ACC112 (cell line): ENCODE results near the gene ZDHHC11.

Experiments
- H2AFZ ChIP-seq: fragments of 200-600 bp; sonication (generic); one replicate; pipeline ENCODE4 v1.6.0; 2017; ENCODE audit warnings: antibody characterized with exemption, low read length; ENCODE audit not compliant: unreplicated experiment
- H3K27ac ChIP-seq: fragments of 200-600 bp; sonication (generic); 2 replicates; pipeline ENCODE4 v1.5.1; 2014; ENCODE audit warnings: low read depth, mild to moderate bottlenecking, antibody characterized with exemption, low read length, moderate library complexity
- H3K27me3 ChIP-seq: fragments of 200-600 bp; sonication (generic); 2 replicates; pipeline ENCODE4 v1.6.1; 2014; ENCODE audit warnings: mild to moderate bottlenecking, antibody characterized with exemption, low read length, moderate library complexity, mixed read lengths; ENCODE audit not compliant: insufficient read depth
- H3K36me3 ChIP-seq: fragments of 200-600 bp; sonication (generic); 2 replicates; pipeline ENCODE4 v1.6.1; 2016; ENCODE audit warnings: mild to moderate bottlenecking, antibody characterized with exemption, low read length, moderate library complexity, mixed read lengths; ENCODE audit not compliant: insufficient read depth
- H3K4me1 ChIP-seq: fragments of 200-600 bp; sonication (generic); one replicate; pipeline ENCODE4 v1.6.1; 2016; ENCODE audit warnings: low read length, mixed read lengths; ENCODE audit not compliant: insufficient read depth, unreplicated experiment, control insufficient read depth
- H3K4me3 ChIP-seq: fragments of 200-600 bp; sonication (generic); 2 replicates; pipeline ENCODE4 v1.5.1; 2014; ENCODE audit warnings: mild to moderate bottlenecking, low read depth, low read length
- H3K79me2 ChIP-seq: fragments of 200-600 bp; sonication (generic); one replicate; pipeline ENCODE4 v1.6.0; 2016; ENCODE audit warnings: low read length; ENCODE audit not compliant: control insufficient read depth, unreplicated experiment, insufficient read depth

Gene ZDHHC11, protein sequence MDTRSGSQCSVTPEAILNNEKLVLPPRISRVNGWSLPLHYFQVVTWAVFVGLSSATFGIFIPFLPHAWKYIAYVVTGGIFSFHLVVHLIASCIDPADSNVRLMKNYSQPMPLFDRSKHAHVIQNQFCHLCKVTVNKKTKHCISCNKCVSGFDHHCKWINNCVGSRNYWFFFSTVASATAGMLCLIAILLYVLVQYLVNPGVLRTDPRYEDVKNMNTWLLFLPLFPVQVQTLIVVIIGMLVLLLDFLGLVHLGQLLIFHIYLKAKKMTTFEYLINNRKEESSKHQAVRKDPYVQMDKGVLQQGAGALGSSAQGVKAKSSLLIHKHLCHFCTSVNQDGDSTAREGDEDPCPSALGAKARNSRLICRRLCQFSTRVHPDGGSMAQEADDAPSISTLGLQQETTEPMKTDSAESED

GRCh38 chr5:850511-851006 is at the start of gene ZDHHC11:
ZDHHC11 (minus strand) TSS chr5:850986; CDS start chr5:850602, 384 bp downstream.
- no peaks in the 10 kb centered on the region for H3K79me2 ChIP-seq
- no peaks in the 10 kb centered on the region for H3K36me3 ChIP-seq
- no peak within 1 kb of the TSS for H3K27ac ChIP-seq
- no peak within 1 kb of the TSS for H2AFZ ChIP-seq
- no peaks in the 10 kb centered on the region for H3K4me1 ChIP-seq
- H3K4me3 ChIP-seq = no peak within 1 kb of the TSS
- peaks cover 19% of the 10 kb centered on the region; the same call in 1 of the 2 replicates for H3K27me3 ChIP-seq

GRCh38 chr5:893711-894110 is 42.9 kb upstream of the ZDHHC11 start:
- Histone ChIP-seq H3K27me3 (no peaks in the 10 kb centered on the region), H2AFZ (no peak overlapping the region), H3K36me3 (peaks cover 16% of the 10 kb centered on the region), H3K4me3 (peak overlapping the region; percentile 95), H3K4me1 (peaks cover 18% of the 10 kb centered on the region), H3K79me2 (peaks cover 68% of the 10 kb centered on the region), H3K27ac (no peak overlapping the region)

- H3K27ac ChIP-seq = no peak overlapping the region
- H2AFZ ChIP-seq = no peak overlapping the region
- peak overlapping the region; percentile 95 for H3K4me3 ChIP-seq
- peaks cover 21% of the 10 kb centered on the region for H3K36me3 ChIP-seq
- peaks cover 23% of the 10 kb centered on the region for H3K4me1 ChIP-seq
- H3K79me2 ChIP-seq = peaks cover 74% of the 10 kb centered on the region
- H3K27me3 ChIP-seq = no peaks in the 10 kb centered on the region
Observed at GRCh38 chr5:893137-893506, 42.3 kb upstream of the ZDHHC11 start.

GRCh38 chr5:892394-893136 is 41.8 kb upstream of the ZDHHC11 start, which contains the start of the genes BRD9 and TRIP13:
BRD9 (minus strand) TSS chr5:892801; CDS start chr5:892657, 144 bp downstream.
TRIP13 (plus strand) TSS chr5:892884; CDS start chr5:892999, 115 bp downstream.
- peaks cover 27% of the 10 kb centered on the region for H3K4me1 ChIP-seq
- peaks cover 78% of the 10 kb centered on the region for H3K79me2 ChIP-seq
- peak within 1 kb of the TSS; percentile 95 for H3K4me3 ChIP-seq
- H3K27me3 ChIP-seq = no peaks in the 10 kb centered on the region
- peaks cover 23% of the 10 kb centered on the region for H3K36me3 ChIP-seq
- H2AFZ ChIP-seq = peak within 1 kb of the TSS; percentile 88
- peak within 1 kb of the TSS; percentile 73 for H3K27ac ChIP-seq

- Histone ChIP-seq H3K27me3 (no peaks in the 10 kb centered on the region), H3K79me2 (peaks cover 80% of the 10 kb centered on the region), H3K36me3 (peaks cover 29% of the 10 kb centered on the region), H3K4me1 (peaks cover 27% of the 10 kb centered on the region), H3K27ac (peak overlapping the region; percentile 73; the same call in 1 of the 2 replicates), H3K4me3 (peak overlapping the region; percentile 95), H2AFZ (peak overlapping the region; percentile 88)
Observed at GRCh38 chr5:891837-892393, 41.1 kb upstream of the ZDHHC11 start.

DNA sequence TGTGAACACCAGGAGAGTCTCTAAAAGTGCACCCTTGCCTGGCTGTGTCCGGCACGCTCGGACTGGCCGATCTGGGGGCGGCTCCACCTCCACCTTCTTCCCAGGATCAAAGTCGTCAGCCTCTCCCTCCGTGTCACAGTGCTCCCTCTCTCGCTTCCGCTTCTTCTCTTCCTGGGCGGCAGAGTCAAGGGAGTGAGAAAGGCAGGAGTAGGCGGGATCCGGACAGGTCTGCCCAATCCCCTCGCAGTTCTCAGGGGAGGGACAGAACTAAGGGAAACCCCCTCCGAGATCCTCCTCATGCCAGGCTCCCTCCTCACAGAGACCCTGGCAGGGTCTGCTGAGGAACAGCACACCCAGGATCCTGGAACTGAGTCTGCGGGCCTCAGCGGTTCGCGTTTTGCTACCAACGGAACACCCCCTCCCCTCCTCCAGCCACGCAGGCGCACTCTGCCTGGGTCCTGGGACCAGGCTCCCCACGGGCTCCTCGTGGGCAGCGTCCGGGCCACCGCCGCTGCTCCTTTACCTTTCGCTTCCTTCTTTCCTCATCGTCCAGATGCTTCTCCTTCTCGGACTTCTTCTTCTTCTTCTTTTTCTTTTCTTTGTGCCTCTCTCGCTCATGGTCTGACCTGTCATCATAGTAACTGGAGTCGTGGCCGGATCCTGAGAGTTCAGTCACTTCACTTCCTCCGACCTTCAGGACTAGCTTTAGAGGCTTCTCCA is 40.5 kb upstream of the ZDHHC11 start:
- H3K79me2 ChIP-seq = peaks cover 81% of the 10 kb centered on the region

DNA sequence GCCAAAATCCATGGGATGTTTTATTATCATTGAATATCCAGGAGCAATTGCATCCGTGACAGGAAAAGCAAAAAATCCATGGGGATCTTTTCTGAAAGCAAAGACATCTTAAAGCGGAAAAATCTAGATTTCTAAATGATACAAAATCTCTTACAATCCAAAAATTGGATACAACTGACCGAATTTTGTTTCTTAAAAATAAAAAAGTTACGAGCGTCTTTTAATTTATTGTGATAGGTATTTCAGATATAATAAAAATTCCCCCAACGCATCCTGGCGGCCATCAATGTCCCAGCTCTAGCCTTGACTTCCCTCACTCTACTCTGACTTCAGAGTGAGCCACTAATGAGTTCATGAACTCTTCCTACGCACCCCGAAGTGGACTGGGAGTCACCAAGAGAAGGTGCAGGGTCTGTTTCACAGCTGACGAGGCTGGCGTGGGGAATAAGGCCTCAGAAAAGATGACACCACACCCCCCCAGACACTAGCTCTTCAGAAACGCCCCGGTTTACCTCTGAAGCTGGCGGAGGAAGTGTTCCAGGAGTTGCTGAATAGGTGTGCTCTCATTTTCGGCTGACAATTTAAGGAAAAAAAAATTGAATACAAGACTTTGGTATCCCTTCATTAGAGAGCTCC is 38.4 kb upstream of the ZDHHC11 start:
- Histone ChIP-seq H3K36me3 (peaks cover 42% of the 10 kb centered on the region), H3K79me2 (peaks cover 84% of the 10 kb centered on the region), H3K4me1 (peaks cover 27% of the 10 kb centered on the region), H3K27ac (no peak overlapping the region), H3K4me3 (no peak overlapping the region), H2AFZ (no peak overlapping the region), H3K27me3 (no peaks in the 10 kb centered on the region)

More for the DNA sequence above, 40.5 kb upstream of the ZDHHC11 start:
- Histone ChIP-seq H2AFZ (no peak overlapping the region), H3K27ac (0 out of 2 replicates have a peak overlapping the region, but pooled peaks have one; percentile 73), H3K4me1 (peaks cover 27% of the 10 kb centered on the region), H3K36me3 (peaks cover 29% of the 10 kb centered on the region), H3K27me3 (no peaks in the 10 kb centered on the region), H3K4me3 (peak overlapping the region; percentile 95)

- H2AFZ ChIP-seq = no peak overlapping the region
- H3K36me3 ChIP-seq = peaks cover 47% of the 10 kb centered on the region
- H3K27ac ChIP-seq = peak overlapping the region; percentile 7; the same call in 1 of the 2 replicates
- no peaks in the 10 kb centered on the region for H3K27me3 ChIP-seq
- peaks cover 84% of the 10 kb centered on the region for H3K79me2 ChIP-seq
- peaks cover 23% of the 10 kb centered on the region for H3K4me1 ChIP-seq
- no peak overlapping the region for H3K4me3 ChIP-seq
Observed at GRCh38 chr5:888638-889035, 37.9 kb upstream of the ZDHHC11 start.

DNA sequence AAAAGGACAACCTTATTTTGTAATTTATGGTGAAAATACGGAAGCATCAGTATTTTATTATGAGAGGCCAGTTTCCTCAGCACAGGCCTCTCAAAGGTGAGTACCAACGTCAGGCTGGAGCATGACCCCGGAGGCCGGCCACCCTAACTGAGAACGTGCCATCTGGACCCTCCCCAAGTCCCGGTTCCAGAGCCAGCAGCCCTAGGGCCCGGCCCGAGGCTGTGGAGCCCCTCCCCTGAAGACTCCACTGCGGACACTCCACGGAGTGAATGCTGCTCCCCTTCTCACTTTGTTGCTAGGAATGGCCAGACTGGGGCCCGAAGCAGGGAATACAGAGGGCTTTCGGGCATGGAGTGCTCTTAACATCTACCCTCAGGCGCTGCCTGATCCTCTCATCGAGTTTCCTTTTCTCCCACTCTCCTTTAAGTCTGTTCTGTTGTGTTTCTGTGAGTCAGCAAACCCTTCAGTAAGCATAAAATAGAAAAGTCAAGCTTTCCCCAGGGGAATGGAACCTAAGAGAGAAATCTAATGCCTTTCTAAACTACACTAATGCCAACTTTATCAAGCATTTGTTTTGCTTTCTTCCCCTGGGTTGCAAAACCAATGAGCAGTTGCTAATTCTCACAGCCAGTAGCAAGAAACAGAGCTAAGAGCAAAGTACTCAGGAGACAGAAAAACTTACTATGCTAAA is 37.3 kb upstream of the ZDHHC11 start:
- H3K36me3 ChIP-seq = peaks cover 53% of the 10 kb centered on the region
- no peaks in the 10 kb centered on the region for H3K27me3 ChIP-seq
- no peak overlapping the region for H2AFZ ChIP-seq
- H3K27ac ChIP-seq = peak overlapping the region; percentile 45; the same call in 1 of the 2 replicates
- peaks cover 84% of the 10 kb centered on the region for H3K79me2 ChIP-seq
- no peak overlapping the region; the same call in 1 of the 2 replicates for H3K4me3 ChIP-seq
- peaks cover 20% of the 10 kb centered on the region for H3K4me1 ChIP-seq
